Dermis microvascular lymphatic vessel endothelial cell (primary cell): ENCODE data around the gene LARP4B. TPM values are rescaled to one million over a fixed set of nuclear protein-coding genes. Genes with fewer than 3 reads are reported as not detected.

Experiments used
- DNase-seq, 2 donors: peaks; one replicate each; pipeline versions ENCODE4 v3.0.0 to v3.0.0-alpha.2; 2010; ENCODE audit warnings: low read depth in 2 of 2
- total RNA-seq: library from RNA; depleted of rRNA; stranded (reverse); fragments of >200 nt; gene quantifications from 2 replicates; pipeline ENCODE4 v1.2.1, GENCODE V29; 2014

LARP4B gene
- total RNA-seq, 1 donor from 2014 or later = 23.5 TPM

- no peak for DNase-seq
Measured at GRCh38 chr10:809671-810350, 121.7 kb downstream of the LARP4B start.

DNA sequence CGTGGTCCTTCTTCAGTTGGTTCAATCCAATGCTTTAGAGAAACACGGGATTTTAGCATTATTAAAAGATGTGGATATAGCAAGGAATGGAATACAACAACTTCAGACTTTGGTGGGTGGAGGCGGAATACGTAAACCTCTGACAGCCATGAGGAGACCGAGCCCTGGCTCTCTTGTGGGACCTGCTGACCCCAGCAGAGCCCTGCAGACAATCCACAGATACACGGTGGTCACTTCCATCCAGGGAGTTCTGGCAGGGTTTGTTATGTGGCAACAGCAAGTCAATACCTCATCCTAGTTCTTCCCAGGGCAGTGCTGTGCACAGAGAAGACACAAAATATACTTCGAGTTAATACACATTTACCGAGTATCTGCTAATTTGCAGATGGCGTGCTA is 123.5 kb downstream of the LARP4B start:
- DNase-seq = no peak

DNA sequence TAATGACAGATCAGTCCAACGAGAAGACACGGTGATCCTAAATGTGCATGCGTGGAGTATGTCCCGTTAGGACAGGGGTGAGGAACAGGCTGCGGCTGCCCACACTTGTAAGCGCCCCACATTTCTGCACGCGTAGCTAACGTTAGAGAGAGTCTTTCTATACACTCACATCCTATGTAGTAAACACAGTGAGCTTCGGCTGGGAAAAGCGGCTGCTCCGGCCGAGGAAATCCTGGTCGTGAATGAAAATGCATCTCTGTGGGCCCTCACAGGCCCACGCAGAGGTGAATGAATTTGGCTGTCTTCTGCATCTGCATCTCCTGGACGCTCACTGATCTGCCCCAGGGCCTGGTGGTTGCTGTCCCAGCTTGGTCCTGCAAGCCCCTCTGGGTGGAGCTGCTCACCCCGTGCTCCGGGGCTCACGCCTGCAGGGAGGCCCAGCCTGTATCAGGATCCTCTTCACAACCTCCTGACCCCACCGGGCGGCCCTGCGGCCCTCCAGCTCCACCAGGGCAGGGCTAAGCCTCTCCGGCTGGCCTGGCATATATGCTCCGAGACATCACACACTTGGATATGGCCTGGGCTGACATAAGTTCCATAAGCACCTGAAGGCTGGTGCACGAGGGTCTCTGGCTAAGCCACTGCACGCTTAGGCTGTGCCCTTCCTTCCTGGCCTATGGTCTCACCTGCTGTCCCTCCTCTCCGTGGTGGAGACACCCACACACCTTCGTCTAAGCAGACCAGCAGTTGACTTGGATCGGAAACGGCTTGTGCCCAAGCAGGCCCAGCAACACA is 124.1 kb downstream of the LARP4B start:
- DNase-seq = no peak

DNA sequence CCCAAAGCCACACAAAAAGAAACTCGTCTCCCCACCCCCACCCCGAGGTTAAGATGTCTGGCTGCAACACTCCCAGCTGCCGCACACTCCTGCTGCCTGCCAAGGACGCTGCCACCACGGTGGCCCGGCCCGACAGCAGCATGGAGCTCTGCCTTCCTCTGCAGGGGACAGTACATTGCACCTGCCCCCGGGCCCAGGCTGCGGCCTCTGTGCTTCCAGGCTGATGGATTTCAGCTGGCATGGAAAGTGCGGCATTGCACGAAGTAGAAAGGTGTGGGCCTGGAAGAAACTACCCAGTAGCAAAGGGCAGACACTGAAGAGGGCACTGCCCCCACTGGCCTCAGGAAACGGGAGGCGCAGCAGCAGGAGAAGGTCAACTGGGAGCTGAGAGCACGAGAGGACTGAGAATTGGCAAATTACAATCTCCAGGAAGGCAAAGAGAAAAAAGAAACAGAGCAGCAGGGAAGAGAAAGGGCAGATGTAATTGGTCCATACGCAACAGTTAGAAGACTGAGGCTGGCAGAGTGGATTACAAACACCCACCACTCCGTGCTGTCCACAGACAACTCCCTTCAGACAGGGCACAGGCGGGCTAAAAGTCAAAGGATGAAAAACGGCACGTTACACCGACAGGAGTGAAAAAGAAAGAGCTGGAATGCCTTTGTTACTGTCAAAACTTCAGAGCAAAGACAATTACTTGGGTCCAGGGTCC is 124.9 kb downstream of the LARP4B start:
- no peak for DNase-seq

DNA sequence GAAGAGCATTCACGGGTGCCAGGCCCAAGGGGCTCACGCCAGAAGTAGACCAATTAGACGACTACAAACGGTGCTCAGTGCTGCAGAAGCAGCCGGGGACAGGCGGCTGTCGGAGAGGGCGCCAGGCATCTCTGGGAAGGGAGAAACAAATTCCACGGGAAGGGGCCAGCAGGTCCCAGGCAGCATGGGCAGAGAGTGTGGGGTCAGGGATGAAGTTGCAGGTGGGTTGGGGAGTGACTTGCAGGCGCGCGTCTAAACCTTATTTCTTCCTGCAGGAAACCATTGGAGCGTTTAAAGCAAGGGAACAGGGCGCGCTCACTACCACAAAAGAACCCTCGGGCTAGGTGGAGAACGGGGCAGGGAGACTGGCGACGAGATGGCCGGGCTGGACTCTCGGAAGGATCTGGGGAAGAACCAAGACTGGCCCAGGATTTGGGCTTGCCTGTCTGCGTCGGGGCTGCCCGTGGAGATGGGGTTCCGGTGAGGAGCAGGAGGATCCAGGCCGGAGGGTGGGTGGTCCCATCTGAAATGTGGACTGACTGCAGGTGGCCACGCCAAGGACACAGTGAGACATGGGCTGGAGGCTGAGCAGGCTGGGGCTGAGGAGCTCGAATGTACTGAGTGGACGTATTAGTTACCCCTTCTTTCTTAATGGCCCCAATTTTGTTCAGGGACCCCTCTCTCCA is 125.7 kb downstream of the LARP4B start:
- no peak for DNase-seq

- no peak for DNase-seq
Measured at GRCh38 chr10:804787-805619, 126.5 kb downstream of the LARP4B start.

DNA sequence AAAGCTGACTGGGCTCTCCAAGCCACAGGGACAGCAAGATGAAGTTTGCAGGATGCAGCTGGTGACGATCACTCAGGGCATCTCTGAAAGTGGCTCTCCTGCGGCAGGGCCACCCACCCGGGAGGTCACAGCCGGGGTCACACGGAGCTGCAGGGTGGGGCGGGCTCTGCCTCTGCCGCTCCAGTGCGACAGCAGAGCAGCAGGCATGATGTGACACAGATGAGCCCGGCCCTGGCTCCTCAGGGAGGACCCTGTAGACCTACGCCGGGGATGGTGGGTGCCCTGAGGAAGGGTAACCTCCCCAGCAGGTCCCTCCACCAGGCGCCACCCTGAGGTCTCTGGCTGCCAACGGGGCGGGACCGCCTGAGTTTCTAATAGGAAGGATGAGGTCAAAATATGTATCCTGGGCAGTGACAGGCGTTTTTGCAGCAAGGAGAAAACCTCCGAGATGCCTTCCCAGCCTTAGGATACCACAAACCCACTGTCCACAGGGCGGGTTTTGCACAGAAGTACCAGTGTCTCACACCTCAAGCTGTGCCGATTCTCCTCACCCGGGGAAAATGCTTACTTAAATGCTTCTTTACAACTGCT is 127.2 kb downstream of the LARP4B start:
- DNase-seq = no peak

GRCh38 chr10:803041-803741 is 128.3 kb downstream of the LARP4B start:
- DNase-seq = no peak

- no peak for DNase-seq
Measured at GRCh38 chr10:802506-802905, 129.0 kb downstream of the LARP4B start.

GRCh38 chr10:797179-797578 is 134.3 kb downstream of the LARP4B start:
- no peak for DNase-seq

- no peak for DNase-seq
Measured at GRCh38 chr10:796233-796632, 135.3 kb downstream of the LARP4B start.

DNA sequence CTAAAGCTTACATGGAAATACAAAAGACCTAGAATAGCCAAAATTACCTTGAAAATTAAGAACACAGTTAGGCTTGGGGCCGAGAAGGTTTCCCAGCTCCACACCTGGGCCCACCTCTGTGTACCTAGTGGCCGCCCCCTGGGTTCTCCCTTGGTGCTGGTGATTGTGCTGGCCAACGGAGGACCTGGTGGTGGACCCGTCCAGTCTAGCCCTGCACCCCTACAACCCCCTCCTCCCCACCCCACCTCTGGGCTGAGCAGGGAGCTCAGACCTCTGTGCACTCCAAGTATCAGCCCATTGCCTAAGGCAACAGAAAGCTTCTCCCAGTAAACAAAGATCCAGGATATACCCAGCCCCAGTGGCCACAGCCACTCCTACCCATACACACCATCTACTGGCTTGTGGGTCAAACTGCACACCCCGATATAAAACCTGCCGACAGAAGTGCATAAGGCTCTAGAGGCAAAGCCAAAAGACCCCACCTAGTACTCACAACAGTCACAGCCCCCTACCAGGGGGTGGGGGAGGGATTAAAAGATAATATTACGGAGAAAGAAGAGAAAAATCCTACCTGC is 137.0 kb downstream of the LARP4B start:
- DNase-seq = no peak

DNA sequence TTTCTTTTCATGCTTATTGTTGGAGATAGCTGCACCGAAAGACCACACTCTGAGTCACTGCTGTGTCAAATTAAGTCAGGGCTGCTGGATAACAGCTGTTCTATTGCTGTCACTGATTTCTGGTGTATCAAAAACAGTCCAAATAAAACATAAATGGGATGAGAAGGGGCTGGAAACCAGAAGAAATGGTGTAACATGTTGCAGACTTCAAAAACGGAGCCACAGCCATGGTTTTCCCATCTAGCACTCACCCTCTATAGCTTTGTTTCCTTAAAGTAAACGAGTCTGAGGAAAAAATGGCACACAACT is 138.8 kb downstream of the LARP4B start:
- DNase-seq = no peak

DNA sequence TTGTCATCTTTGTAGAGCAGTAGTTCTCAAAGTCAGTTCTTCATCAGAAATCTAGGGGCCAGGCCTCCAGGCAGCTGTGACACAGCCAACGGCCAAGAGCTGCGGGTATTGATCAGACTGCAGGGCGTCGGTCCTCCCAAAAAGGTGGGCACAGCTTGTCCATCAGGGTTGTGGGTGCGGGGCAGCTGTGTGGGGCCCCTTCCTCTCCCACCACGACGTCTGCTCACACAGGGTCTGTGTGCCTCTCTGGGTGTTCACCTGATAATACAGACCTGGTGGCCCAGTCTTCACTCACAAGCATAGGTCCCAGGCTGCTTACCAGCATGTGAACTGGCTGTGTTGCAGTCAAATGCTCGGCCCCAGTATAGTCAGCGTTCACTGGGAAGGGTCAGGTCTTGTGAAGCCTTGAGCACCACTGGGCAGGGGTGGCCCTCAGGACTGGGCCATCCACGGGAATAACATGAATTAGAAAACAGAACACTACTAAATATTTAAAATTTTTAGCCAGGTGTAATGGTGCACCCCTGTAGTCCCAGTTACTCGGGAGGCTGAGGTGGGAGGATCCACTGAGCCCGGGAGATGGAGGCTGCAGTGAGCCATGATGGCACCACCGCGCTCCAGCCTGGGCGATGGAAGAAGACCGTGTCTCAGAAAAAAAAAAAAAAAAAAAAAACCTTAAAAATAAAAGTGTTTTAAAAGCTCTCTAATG is 139.3 kb downstream of the LARP4B start:
- DNase-seq = no peak

DNA sequence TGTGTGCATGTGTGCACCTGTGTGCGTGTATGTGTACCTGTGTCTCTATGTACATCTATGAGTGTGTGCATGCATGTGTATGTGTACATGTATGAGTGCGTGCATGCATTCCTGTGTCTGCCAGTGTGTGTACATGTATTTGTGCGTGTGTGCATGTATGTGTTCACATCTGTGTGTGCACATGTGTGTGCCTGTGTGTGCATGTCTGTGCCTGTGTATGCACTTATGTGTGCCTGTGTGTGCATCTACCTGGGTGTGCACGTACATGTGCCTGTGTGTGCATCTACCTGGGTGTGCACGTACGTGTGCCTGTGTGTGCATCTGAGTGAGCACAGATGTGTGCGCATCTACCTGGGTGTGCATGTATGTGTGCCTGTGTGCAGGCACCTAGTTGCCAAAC is 139.9 kb downstream of the LARP4B start:
- no peak for DNase-seq

DNA sequence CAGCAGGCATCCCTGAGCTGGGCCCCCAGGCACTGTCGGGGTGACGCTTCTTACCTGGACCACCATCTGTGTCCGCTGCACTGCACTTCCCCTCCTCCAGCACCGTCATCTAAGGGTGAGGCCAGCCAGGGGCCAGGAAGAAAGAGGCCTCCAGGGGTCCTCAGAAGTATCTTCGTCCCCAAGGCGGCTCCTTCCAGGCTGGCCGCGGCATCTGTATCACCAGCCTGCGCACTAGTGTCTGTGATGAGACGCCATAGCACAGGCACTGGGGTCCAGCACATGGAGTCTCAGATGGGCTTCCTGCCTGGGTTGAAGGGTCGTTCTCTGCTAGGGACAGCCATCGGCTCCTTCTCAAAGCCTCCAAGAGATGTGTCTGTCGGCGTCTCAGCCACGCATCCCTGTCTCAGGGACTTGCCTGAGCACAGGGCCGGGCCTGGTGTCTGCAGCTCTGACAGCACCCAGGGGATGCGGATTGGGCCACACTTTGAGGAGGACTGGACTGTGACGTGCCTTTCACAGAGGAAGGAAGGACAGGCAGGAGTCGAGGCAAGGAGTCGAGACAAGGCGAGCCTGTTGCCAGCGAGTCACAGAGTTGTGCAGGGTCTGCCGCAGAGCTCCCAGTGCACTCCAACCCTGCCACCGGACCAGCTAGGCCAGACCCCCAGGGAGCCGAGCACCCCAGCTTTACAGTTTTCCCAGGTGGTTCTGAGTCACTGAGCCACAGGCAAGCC is 140.5 kb downstream of the LARP4B start:
- DNase-seq = no peak

- no peak for DNase-seq
Measured at GRCh38 chr10:789831-790701, 141.4 kb downstream of the LARP4B start.
